RPMI7951 (cell line): ENCODE results near the gene GEN1. TPM values are rescaled to one million over a fixed set of nuclear protein-coding genes. Genes with fewer than 3 reads are reported as not detected.
A peak's percentile ranks its signal among the peaks of the same experiment; 100 is the strongest.

ENCODE experiments used
- DNase-seq: peaks from one replicate; pipeline ENCODE4 v3.0.0-alpha.2; 2012; ENCODE audit warnings: low read depth
- total RNA-seq: library from RNA; depleted of rRNA; stranded (reverse); fragments of >200 nt; shearing (Covaris generic); gene quantifications from 2 replicates; pipeline ENCODE4 v1.2.3, GENCODE V29; 2014

Gene GEN1
- total RNA-seq, 1 experiment from 2014 or later = 31.7 TPM

- no peak for DNase-seq
Observed at GRCh38 chr2:17795309-17795708, 41.4 kb downstream of the GEN1 start.

GRCh38 chr2:17798338-17798737 is 44.4 kb downstream of the GEN1 start:
- DNase-seq = no peak

- DNase-seq = no peak
Observed at GRCh38 chr2:17799301-17800120, 45.6 kb downstream of the GEN1 start.

- DNase-seq = peak; percentile 63
Observed at GRCh38 chr2:17800219-17800618, 46.3 kb downstream of the GEN1 start.

- DNase-seq = peak; percentile 63
Observed at GRCh38 chr2:17800693-17801458, 46.9 kb downstream of the GEN1 start.

GRCh38 chr2:17803497-17803896 is 49.6 kb downstream of the GEN1 start:
- DNase-seq = no peak

GRCh38 chr2:17804358-17804757 is 50.4 kb downstream of the GEN1 start:
- DNase-seq = no peak

- no peak for DNase-seq
Observed at GRCh38 chr2:17805166-17805565, 51.2 kb downstream of the GEN1 start.

GRCh38 chr2:17805717-17806363 is 51.9 kb downstream of the GEN1 start:
- no peak for DNase-seq

GRCh38 chr2:17813010-17813741 is 59.2 kb downstream of the GEN1 start:
- DNase-seq = peak; percentile 64

- peak; percentile 82 for DNase-seq
Observed at GRCh38 chr2:17813742-17814473, 60.0 kb downstream of the GEN1 start.

- DNase-seq = no peak
Observed at GRCh38 chr2:17814601-17815000, 60.7 kb downstream of the GEN1 start.

- DNase-seq = no peak
Observed at GRCh38 chr2:17815468-17816184, 61.7 kb downstream of the GEN1 start.

GRCh38 chr2:17816396-17817245 is 62.7 kb downstream of the GEN1 start, which contains the start of gene MSGN1:
Gene MSGN1, plus strand, starts transcription at chr2:17816460. Its CDS starts 59 bp downstream, at chr2:17816519.
- DNase-seq = no peak

GRCh38 chr2:17818235-17818815 is 64.4 kb downstream of the GEN1 start:
- DNase-seq = no peak

- DNase-seq = no peak
Observed at GRCh38 chr2:17821080-17821479, 67.1 kb downstream of the GEN1 start.

- no peak for DNase-seq
Observed at GRCh38 chr2:17821535-17822444, 67.9 kb downstream of the GEN1 start.
